GM21515 (cell line): ENCODE results near the gene SMARCE1.

Experiments
- ATAC-seq: cut with Tn5 transposase; IDR thresholded peaks from one replicate; pipeline ENCODE4 v1.9.1; 2021; ENCODE audit not compliant: unreplicated experiment

The SMARCE1 gene

DNA sequence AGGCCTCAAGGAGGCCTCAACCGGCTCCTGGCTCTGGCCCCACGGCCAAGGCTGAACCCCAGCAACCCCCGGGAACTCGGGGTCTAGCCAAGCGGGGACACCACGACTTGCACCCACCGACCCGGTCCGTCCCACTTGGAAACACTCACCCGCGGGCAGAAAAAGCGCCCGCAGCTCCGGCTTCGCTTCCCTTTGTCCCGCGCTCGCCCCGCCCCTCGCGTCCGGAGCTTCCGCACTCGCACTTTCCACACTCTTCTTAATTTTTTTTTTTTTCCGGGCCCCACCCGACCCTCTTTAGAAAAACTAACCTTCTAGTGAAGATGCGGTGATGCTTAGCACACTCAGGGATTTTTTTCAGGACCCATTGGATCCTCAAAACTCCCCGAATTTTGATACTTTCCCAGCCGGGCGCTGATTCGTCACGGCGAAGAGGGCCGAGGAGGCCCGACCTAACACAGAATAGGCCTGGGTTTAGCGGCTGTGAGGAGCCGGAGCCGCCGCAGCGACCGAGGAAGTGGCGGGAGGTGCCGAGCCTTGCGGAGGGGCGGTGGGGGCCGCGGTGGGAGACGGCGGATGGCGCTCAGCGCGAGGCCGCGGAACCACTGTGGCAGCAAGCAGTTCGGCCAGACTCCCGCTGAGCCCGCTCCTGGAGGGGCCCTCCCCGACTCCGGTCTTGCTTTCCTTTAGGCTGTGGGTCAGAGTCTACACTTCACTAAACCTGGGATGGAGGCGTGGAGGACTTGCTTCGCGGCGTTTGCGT, at the start of gene SMARCE1:
Gene SMARCE1, minus strand, starts transcription at position 195 of the 760 bp plus-strand sequence. CDS start 2,016 bp downstream, outside the sequence.
- peak; percentile 57 for ATAC-seq

- ATAC-seq: no peak
Observed at GRCh38 chr17:40697297-40697696, 49.7 kb upstream of the SMARCE1 start.

DNA sequence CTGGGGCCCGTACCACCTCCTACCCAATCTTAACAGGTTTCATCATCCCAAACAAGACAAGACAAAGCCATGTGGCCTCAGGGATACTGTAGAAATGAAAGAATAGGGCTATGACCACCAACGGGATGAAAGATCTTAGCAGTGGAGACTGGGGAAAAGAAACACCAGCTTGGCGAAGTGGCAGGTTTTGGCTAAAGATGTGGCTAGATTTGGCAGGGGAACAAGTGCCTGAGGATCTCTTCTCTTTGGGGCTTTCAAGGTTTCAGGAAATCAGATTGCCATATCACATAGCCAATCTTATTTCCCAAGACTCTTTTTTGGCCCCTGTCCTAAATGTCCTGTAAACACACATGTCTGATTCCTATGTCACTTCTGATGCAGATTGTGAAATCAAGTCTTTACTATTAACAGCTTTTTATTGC, 49.0 kb upstream of the SMARCE1 start:
- no peak for ATAC-seq

DNA sequence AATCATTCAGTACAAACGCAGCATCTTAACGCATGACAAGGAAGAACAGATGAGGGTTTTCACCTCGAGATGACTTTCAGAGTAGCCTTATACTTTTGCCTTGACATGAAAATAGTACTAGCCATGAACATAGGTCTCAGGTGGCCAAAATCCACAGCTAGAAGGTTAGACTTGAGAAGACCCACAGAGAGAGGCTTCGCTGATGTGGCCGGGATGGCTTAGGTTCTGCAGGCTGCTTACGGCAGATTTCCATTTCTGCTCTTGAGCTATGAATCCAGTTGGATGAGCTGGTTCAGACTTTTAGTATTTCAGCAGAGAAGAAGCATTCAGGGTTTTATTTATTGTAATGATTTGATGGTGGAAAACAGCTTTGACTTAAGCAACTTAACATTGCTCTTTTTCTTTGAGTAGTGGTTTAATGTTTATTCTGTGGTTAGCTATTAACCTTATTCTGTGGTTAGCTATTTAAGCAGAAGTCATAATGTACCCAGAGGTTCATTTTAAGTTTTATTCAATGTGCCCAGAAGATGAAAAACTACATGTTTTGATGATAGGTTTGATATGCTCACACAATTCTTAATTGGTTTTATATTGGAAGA, 48.4 kb upstream of the SMARCE1 start:
- ATAC-seq: no peak

- ATAC-seq: no peak
Observed at GRCh38 chr17:40694584-40694983, 47.0 kb upstream of the SMARCE1 start.

- no peak for ATAC-seq
Observed at GRCh38 chr17:40687106-40687505, 39.5 kb upstream of the SMARCE1 start.

DNA sequence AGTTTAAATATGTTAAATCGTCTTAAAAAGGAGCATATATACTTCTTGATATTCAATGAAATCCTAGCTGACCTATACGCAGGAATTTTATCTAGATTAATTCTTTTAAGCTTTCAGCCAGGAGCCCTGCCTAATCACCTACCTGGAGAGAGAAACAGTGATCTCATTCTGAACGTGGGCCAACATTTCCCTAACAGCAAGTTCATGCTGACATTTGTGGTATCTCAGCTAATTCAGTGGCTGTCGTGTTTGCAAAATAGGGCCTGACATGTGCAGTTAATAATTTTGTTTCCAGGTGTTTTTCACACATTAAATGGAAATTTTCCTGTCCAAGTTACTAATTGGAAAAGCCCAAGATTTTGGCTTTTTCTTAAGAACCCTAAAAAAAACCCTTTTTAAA, 38.6 kb upstream of the SMARCE1 start:
- ATAC-seq: no peak

- ATAC-seq: no peak
Observed at GRCh38 chr17:40680998-40681397, 33.4 kb upstream of the SMARCE1 start.

DNA sequence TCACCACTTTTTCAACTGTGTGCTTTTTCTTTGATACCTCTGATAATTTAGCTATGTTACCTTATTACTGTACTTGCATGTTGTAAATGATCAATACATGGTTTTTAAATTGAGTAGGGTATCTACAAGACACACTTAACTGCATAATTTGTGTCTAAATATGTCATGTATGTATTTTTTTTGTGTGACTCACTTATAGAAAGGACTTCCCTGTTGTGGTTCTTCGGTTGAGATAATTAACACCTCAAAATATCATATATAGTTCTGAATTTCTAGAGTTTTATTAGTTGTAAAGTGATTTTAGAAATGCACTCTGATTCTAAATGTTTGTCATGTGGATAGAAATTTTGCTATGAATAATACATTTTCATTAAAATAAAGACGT, 31.9 kb upstream of the SMARCE1 start:
- no peak for ATAC-seq

GRCh38 chr17:40678902-40679522, 31.4 kb upstream of the SMARCE1 start:
- no peak for ATAC-seq

- no peak for ATAC-seq
Observed at GRCh38 chr17:40675905-40676304, 28.3 kb upstream of the SMARCE1 start.

- ATAC-seq: no peak
Observed at GRCh38 chr17:40672654-40673053, 25.0 kb upstream of the SMARCE1 start.

GRCh38 chr17:40671282-40671681, 23.7 kb upstream of the SMARCE1 start:
- no peak for ATAC-seq

DNA sequence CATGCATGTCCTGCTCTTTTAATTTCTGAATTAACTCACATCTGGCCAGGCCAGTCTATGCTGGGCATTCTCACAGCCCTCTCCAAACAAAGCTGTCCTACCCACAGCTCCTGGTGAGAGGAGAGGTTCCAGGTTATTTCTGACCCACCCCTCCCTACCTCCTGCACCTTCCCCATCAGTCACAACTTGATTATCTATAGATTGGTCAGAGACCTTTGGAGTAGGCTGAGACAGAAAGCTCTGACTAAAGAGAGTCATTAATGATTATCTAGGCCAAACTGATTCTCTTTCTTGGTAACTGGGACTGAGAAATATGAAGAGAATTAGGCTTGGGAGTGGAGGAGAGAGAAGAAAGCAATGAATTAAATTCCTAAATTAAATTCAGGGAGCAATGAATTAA, 18.7 kb upstream of the SMARCE1 start:
- no peak for ATAC-seq

GRCh38 chr17:40664582-40665333, 17.1 kb upstream of the SMARCE1 start, which contains the start of gene KRT222:
Gene KRT222, minus strand, starts transcription at chr17:40665177. Its CDS starts 78 bp downstream, at chr17:40665099.
- no peak for ATAC-seq

GRCh38 chr17:40663252-40663651, 15.6 kb upstream of the SMARCE1 start:
- no peak for ATAC-seq

DNA sequence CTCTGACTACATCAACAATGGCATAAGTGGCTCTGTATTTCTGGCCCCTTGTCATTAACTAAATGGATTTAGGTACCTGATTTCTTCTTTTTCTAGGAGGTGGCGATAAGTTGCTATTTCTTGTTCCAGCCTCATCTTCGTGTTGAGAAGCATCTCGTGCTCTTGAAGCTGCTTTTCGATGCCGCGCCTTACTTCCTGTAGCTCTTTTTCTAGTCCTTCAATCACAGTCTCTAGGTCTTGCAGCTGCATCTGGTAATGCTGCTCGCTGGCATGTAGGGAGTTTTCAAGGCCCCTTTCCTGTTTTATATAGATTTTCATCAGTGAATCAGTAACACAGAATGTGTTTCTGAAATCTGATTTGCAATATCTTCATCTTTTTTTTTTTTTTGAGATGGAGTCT, 12.3 kb upstream of the SMARCE1 start:
- no peak for ATAC-seq

- no peak for ATAC-seq
Observed at GRCh38 chr17:40658396-40658795, 10.8 kb upstream of the SMARCE1 start.

DNA sequence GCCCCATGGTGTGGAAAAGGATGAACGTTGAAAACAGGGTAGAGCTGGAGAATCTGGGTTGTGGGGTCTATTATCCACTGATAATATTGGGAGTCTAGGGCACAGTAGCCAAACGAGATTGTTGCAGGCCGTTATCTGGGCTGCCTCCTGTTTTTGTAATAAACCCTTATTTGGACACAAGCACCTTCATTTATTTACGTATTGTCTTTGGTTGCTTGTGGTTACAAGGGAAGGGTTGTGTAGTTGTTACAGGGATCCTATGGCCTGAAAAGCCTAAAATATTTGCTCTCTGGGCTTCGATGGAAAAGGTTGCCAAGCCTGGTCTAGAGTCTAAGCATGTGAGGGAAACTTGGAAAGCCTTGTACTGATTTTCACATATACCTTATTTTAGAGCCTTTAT, 4.3 kb upstream of the SMARCE1 start:
- ATAC-seq: no peak

GRCh38 chr17:40648384-40648968, 858 bp upstream of the SMARCE1 start:
- no peak for ATAC-seq
